Measurements from ENCODE around the gene UBE2F.

- TF ChIP-seq CTCF (conservative IDR thresholded peaks at IDR 0.05) (no peak), EZH2 (IDR thresholded peaks at IDR 0.05; ENCODE audit: low read depth) (no peak)
Measured at GRCh38 chr2:238091436-238092060, 124.7 kb downstream of the UBE2F start.
